Measurements from ENCODE around the gene CALD1. TPM values are rescaled to one million over a fixed set of nuclear protein-coding genes. Genes with fewer than 3 reads are reported as not detected.

The CALD1 gene
- total and polyA plus RNA-seq, 4 donors: 48.0 to 226 (median 95.2) TPM

DNA sequence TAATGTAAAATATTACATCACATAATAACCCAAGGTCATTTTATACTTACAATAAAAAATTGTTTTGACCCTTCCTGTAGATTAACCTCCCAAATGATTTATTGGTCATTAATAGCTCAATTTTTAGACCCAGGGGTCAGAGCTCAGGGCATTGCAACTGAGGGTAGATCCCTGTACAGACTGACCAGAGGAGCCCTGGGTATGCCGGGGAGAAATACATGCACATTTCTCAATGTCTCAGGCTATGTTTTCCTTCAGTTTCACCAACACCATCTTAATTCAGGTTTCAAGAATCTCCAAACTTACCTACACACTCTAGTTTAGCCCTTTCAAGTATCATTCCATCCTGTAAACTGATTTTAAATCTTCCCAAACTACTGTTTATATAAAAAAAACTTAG lies 46.2 kb downstream of the CALD1 start (continued):
- TF ChIP-seq RXRA (IDR thresholded peaks at IDR 0.05) (no peak), RAD21 (IDR thresholded peaks at IDR 0.05) (no peak), ZBTB33 (IDR thresholded peaks at IDR 0.05) (no peak), YY1 (IDR thresholded peaks at IDR 0.05) (no peak), NR2F2 (IDR thresholded peaks at IDR 0.05) (no peak)

GRCh38 chr7:134826105-134826504 lies 46.7 kb downstream of the CALD1 start:
- Histone ChIP-seq H3K4me1 (ENCODE audit: control insufficient read depth in 4 of 4, insufficient read depth in 4 of 4, low read length in 3 of 4) (no peaks in the 10 kb centered on the region), H3K4me3 (ENCODE audit: low read depth in 1 of 3, low read length in 3 of 3) (no peak overlapping the region), H3K27ac (ENCODE audit: low read depth in 1 of 2, low read length in 2 of 2) (no peak overlapping the region), H3K9me3 (ENCODE audit: control insufficient read depth in 4 of 4, low read length in 3 of 4) (no peaks in the 10 kb centered on the region), H3K9ac (ENCODE audit: low read depth in 1 of 2, low read length in 2 of 2) (no peak overlapping the region), H3K36me3 (ENCODE audit: control insufficient read depth in 4 of 4, insufficient read depth in 3 of 4, low read depth in 1 of 4, low read length in 3 of 4) (no peaks in the 10 kb centered on the region), H3K27me3 (ENCODE audit: control insufficient read depth in 4 of 4, insufficient read depth in 4 of 4, low read length in 3 of 4) (no peaks in the 10 kb centered on the region)
- DNase-seq (ENCODE audit: low spot score): no peak
- TF ChIP-seq FOXA2 (IDR thresholded peaks at IDR 0.05) (no peak), GABPA (IDR thresholded peaks at IDR 0.05 in 1 of 2, conservative IDR thresholded peaks at IDR 0.05 in 1 of 2) (no peak), NR2F2 (IDR thresholded peaks at IDR 0.05) (no peak)
- TF ChIP-seq, protein P1, sequence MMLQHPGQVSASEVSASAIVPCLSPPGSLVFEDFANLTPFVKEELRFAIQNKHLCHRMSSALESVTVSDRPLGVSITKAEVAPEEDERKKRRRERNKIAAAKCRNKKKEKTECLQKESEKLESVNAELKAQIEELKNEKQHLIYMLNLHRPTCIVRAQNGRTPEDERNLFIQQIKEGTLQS (IDR thresholded peaks at IDR 0.05): no peak
- WGBS: 78% methylated on average over 4 of the region's 4 CpGs

DNA sequence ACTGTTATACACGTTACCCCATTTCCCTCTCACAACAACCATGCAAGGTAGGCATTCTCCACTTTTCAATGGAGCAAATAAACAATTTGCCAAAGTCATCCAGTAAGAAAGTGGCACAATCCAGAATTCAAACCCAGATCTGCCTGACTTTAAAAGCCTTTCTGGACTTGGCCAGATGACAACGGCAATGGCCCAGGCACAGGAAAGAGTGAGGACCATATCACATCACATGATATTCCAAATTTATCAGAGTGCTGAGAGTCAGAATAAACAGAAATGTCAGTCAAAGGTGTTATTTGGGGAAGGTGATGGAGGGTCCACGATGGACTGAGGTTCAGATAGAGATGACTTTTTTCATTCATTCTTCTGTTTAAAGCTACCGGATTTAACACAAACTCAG lies 48.0 kb downstream of the CALD1 start:
- DNase-seq (ENCODE audit: low spot score): no peak
- Histone ChIP-seq H3K9ac (ENCODE audit: low read depth in 1 of 2, low read length in 2 of 2) (no peak overlapping the region), H3K9me3 (ENCODE audit: control insufficient read depth in 4 of 4, low read length in 3 of 4) (no peaks in the 10 kb centered on the region), H3K27ac (ENCODE audit: low read depth in 1 of 2, low read length in 2 of 2) (no peak overlapping the region), H3K27me3 (ENCODE audit: control insufficient read depth in 4 of 4, insufficient read depth in 4 of 4, low read length in 3 of 4) (no peaks in the 10 kb centered on the region), H3K4me3 (ENCODE audit: low read depth in 1 of 3, low read length in 3 of 3) (no peak overlapping the region), H3K36me3 (ENCODE audit: control insufficient read depth in 4 of 4, insufficient read depth in 3 of 4, low read depth in 1 of 4, low read length in 3 of 4) (no peaks in the 10 kb centered on the region), H3K4me1 (ENCODE audit: control insufficient read depth in 4 of 4, insufficient read depth in 4 of 4, low read length in 3 of 4) (no peaks in the 10 kb centered on the region)
- TF ChIP-seq RAD21 (IDR thresholded peaks at IDR 0.05): no peak
- TF ChIP-seq, protein P2, sequence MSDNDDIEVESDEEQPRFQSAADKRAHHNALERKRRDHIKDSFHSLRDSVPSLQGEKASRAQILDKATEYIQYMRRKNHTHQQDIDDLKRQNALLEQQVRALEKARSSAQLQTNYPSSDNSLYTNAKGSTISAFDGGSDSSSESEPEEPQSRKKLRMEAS (IDR thresholded peaks at IDR 0.05): no peak
- no peak for TF ChIP-seq GABPA (IDR thresholded peaks at IDR 0.05 in 1 of 2, conservative IDR thresholded peaks at IDR 0.05 in 1 of 2)
- TF ChIP-seq YY1 (IDR thresholded peaks at IDR 0.05): no peak
- no peak for TF ChIP-seq TAF1 (conservative IDR thresholded peaks at IDR 0.05)
- no peak for TF ChIP-seq SP1 (IDR thresholded peaks at IDR 0.05)
- WGBS: 84% methylated on average over 4 of the region's 4 CpGs

GRCh38 chr7:134827889-134828288 lies 48.5 kb downstream of the CALD1 start:
- TF ChIP-seq, protein P3, sequence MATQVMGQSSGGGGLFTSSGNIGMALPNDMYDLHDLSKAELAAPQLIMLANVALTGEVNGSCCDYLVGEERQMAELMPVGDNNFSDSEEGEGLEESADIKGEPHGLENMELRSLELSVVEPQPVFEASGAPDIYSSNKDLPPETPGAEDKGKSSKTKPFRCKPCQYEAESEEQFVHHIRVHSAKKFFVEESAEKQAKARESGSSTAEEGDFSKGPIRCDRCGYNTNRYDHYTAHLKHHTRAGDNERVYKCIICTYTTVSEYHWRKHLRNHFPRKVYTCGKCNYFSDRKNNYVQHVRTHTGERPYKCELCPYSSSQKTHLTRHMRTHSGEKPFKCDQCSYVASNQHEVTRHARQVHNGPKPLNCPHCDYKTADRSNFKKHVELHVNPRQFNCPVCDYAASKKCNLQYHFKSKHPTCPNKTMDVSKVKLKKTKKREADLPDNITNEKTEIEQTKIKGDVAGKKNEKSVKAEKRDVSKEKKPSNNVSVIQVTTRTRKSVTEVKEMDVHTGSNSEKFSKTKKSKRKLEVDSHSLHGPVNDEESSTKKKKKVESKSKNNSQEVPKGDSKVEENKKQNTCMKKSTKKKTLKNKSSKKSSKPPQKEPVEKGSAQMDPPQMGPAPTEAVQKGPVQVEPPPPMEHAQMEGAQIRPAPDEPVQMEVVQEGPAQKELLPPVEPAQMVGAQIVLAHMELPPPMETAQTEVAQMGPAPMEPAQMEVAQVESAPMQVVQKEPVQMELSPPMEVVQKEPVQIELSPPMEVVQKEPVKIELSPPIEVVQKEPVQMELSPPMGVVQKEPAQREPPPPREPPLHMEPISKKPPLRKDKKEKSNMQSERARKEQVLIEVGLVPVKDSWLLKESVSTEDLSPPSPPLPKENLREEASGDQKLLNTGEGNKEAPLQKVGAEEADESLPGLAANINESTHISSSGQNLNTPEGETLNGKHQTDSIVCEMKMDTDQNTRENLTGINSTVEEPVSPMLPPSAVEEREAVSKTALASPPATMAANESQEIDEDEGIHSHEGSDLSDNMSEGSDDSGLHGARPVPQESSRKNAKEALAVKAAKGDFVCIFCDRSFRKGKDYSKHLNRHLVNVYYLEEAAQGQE (IDR thresholded peaks at IDR 0.05): no peak
- no peak for TF ChIP-seq TAF1 (conservative IDR thresholded peaks at IDR 0.05)
- no peak for TF ChIP-seq GABPA (IDR thresholded peaks at IDR 0.05 in 1 of 2, conservative IDR thresholded peaks at IDR 0.05 in 1 of 2)
- TF ChIP-seq NR2F2 (IDR thresholded peaks at IDR 0.05): no peak
- no peak for TF ChIP-seq FOXA2 (IDR thresholded peaks at IDR 0.05)
- TF ChIP-seq JUND (IDR thresholded peaks at IDR 0.05): no peak
- no peak for TF ChIP-seq ZBTB33 (IDR thresholded peaks at IDR 0.05)
- no peak for TF ChIP-seq FOXA1 (IDR thresholded peaks at IDR 0.05)
- TF ChIP-seq, protein P1 (IDR thresholded peaks at IDR 0.05): no peak
- H3K4me3 ChIP-seq (ENCODE audit: low read depth in 1 of 3, low read length in 3 of 3): no peak overlapping the region
- H3K9ac ChIP-seq (ENCODE audit: low read depth in 1 of 2, low read length in 2 of 2): no peak overlapping the region
- no peaks in the 10 kb centered on the region for H3K4me1 ChIP-seq (ENCODE audit: control insufficient read depth in 4 of 4, insufficient read depth in 4 of 4, low read length in 3 of 4)
- no peaks in the 10 kb centered on the region for H3K9me3 ChIP-seq (ENCODE audit: control insufficient read depth in 4 of 4, low read length in 3 of 4)
- H3K27ac ChIP-seq (ENCODE audit: low read depth in 1 of 2, low read length in 2 of 2): no peak overlapping the region
- no peak for DNase-seq (ENCODE audit: low spot score)
- no peaks in the 10 kb centered on the region for H3K36me3 ChIP-seq (ENCODE audit: control insufficient read depth in 4 of 4, insufficient read depth in 3 of 4, low read depth in 1 of 4, low read length in 3 of 4)
- 84% methylated on average over 3 of the region's 3 CpGs for WGBS
- no peaks in the 10 kb centered on the region for H3K27me3 ChIP-seq (ENCODE audit: control insufficient read depth in 4 of 4, insufficient read depth in 4 of 4, low read length in 3 of 4)
